Body of pancreas (tissue), 4 donors: ENCODE measurements around the gene CCDC33.

ENCODE experiments used
- POLR2A ChIP-seq, 3 donors: fragments of 450-650 bp; IDR thresholded peaks; one replicate each; pipeline ENCODE4 v1.6.1; 2016; ENCODE audit warnings: antibody characterized with exemption in 3 of 3, mild to moderate bottlenecking in 2 of 3
- TF ChIP-seq, protein P1 (sequence below), 7 experiments: fragments of 450-650 bp in 4 of 7; fragments of 200-600 bp in 3 of 7; sonication (generic) in 3 of 7; IDR thresholded peaks; one replicate each; pipeline ENCODE4 v1.5.1; 2016 to 2019; ENCODE audit warnings: antibody characterized with exemption in 7 of 7

DNA sequence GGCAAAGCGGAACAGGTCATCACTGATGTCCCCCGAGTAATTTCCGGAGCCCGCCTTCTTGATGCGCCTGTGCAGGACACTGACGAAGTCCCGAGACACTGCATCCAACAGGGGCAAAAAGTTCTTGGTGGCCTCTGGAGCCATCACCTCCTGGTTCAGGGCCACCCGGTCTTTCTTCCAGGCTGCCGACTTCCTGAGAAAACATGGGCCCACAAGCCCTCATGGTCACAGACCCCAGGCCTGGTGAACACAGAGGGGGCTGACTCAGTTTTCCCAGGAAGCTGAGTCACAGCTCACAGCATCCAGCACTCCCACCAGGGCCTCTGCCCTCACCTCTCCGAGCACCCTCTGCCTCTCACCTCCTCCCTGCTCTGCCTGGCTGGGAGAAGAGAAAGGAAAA lies 108.9 kb downstream of the CCDC33 start:
- TF ChIP-seq POLR2A (IDR thresholded peaks at IDR 0.05), result no peak
- TF ChIP-seq, protein P1, sequence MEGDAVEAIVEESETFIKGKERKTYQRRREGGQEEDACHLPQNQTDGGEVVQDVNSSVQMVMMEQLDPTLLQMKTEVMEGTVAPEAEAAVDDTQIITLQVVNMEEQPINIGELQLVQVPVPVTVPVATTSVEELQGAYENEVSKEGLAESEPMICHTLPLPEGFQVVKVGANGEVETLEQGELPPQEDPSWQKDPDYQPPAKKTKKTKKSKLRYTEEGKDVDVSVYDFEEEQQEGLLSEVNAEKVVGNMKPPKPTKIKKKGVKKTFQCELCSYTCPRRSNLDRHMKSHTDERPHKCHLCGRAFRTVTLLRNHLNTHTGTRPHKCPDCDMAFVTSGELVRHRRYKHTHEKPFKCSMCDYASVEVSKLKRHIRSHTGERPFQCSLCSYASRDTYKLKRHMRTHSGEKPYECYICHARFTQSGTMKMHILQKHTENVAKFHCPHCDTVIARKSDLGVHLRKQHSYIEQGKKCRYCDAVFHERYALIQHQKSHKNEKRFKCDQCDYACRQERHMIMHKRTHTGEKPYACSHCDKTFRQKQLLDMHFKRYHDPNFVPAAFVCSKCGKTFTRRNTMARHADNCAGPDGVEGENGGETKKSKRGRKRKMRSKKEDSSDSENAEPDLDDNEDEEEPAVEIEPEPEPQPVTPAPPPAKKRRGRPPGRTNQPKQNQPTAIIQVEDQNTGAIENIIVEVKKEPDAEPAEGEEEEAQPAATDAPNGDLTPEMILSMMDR (IDR thresholded peaks at IDR 0.05), result no peak
